Measurements from ENCODE around the gene ISY1.

- TF ChIP-seq CTCF (IDR thresholded peaks at IDR 0.05) (no peak), EP300 (IDR thresholded peaks at IDR 0.05) (no peak)
Measured at GRCh38 chr3:129103296-129103695, 57.6 kb downstream of the ISY1 start.

All from stomach (tissue), 4 donors.